ENCODE measurements around the gene HSPD1. TPM values are rescaled to one million over a fixed set of nuclear protein-coding genes. Genes with fewer than 3 reads are reported as not detected.

Gene HSPD1
- total and polyA plus RNA-seq, 2 of the 13 experiments (the other 11 are each of a cell fraction or from before 2014, with no cell fraction given) = 685 to 2,610 TPM

DNA sequence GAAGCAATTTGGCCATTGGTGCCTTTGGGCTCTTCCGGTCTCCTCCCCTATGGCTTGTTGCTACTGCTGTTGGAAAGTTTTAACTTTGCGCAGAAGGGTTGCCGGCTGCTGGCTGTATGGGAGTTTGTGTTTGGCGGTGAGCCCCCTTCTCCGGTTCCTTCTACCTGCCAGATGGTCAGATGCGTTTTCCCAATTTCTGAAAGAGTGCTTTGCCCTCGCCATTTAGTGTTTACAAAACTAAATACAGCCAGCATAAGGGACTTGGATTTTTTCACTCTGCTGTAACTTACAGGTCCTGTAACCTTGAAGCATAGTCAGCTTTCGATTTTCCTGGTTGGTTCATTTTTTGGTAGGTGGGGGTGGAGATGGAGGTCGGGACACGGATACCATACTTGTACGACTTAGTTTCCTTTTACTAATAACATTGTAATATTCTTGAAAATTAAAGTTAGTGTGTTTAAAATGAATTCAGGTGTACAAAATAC, 45.7 kb downstream of the HSPD1 start (continued):
- 0 out of 2 replicates have a peak, but pooled peaks have one; percentile 67 for TF ChIP-seq ZFP36L1 (CRISPR knock-in tag; IDR thresholded peaks at IDR 0.05)
- TF ChIP-seq GPN1 (CRISPR knock-in tag; IDR thresholded peaks at IDR 0.05; ENCODE audit: borderline replicate concordance) = no peak
- TF ChIP-seq MED8 (CRISPR knock-in tag; IDR thresholded peaks at IDR 0.05; ENCODE audit: insufficient replicate concordance) = no peak
- no peak for TF ChIP-seq ZNF510 (CRISPR knock-in tag; IDR thresholded peaks at IDR 0.05; ENCODE audit: low read depth)
- TF ChIP-seq, protein P1, sequence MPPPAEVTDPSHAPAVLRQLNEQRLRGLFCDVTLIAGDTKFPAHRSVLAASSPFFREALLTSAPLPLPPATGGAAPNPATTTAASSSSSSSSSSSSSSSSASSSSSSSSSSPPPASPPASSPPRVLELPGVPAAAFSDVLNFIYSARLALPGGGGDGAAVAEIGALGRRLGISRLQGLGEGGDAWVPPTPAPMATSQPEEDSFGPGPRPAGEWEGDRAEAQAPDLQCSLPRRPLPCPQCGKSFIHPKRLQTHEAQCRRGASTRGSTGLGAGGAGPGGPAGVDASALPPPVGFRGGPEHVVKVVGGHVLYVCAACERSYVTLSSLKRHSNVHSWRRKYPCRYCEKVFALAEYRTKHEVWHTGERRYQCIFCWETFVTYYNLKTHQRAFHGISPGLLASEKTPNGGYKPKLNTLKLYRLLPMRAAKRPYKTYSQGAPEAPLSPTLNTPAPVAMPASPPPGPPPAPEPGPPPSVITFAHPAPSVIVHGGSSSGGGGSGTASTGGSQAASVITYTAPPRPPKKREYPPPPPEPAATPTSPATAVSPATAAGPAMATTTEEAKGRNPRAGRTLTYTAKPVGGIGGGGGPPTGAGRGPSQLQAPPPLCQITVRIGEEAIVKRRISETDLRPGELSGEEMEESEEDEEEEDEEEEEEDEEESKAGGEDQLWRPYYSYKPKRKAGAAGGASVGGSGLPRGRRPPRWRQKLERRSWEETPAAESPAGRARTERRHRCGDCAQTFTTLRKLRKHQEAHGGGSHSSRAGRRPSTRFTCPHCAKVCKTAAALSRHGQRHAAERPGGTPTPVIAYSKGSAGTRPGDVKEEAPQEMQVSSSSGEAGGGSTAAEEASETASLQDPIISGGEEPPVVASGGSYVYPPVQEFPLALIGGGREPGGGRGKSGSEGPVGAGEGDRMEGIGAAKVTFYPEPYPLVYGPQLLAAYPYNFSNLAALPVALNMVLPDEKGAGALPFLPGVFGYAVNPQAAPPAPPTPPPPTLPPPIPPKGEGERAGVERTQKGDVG (CRISPR knock-in tag; IDR thresholded peaks at IDR 0.05; ENCODE audit: borderline replicate concordance) = no peak
- TF ChIP-seq, protein P2, sequence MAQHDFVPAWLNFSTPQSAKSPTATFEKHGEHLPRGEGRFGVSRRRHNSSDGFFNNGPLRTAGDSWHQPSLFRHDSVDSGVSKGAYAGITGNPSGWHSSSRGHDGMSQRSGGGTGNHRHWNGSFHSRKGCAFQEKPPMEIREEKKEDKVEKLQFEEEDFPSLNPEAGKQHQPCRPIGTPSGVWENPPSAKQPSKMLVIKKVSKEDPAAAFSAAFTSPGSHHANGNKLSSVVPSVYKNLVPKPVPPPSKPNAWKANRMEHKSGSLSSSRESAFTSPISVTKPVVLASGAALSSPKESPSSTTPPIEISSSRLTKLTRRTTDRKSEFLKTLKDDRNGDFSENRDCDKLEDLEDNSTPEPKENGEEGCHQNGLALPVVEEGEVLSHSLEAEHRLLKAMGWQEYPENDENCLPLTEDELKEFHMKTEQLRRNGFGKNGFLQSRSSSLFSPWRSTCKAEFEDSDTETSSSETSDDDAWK (CRISPR knock-in tag; IDR thresholded peaks at IDR 0.05) = no peak
- no peak for TF ChIP-seq REXO4 (CRISPR knock-in tag; IDR thresholded peaks at IDR 0.05; ENCODE audit: borderline replicate concordance)
- TF ChIP-seq, protein P3, sequence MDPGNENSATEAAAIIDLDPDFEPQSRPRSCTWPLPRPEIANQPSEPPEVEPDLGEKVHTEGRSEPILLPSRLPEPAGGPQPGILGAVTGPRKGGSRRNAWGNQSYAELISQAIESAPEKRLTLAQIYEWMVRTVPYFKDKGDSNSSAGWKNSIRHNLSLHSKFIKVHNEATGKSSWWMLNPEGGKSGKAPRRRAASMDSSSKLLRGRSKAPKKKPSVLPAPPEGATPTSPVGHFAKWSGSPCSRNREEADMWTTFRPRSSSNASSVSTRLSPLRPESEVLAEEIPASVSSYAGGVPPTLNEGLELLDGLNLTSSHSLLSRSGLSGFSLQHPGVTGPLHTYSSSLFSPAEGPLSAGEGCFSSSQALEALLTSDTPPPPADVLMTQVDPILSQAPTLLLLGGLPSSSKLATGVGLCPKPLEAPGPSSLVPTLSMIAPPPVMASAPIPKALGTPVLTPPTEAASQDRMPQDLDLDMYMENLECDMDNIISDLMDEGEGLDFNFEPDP (CRISPR knock-in tag; conservative IDR thresholded peaks at IDR 0.05) = no peak
- TF ChIP-seq, protein P4, sequence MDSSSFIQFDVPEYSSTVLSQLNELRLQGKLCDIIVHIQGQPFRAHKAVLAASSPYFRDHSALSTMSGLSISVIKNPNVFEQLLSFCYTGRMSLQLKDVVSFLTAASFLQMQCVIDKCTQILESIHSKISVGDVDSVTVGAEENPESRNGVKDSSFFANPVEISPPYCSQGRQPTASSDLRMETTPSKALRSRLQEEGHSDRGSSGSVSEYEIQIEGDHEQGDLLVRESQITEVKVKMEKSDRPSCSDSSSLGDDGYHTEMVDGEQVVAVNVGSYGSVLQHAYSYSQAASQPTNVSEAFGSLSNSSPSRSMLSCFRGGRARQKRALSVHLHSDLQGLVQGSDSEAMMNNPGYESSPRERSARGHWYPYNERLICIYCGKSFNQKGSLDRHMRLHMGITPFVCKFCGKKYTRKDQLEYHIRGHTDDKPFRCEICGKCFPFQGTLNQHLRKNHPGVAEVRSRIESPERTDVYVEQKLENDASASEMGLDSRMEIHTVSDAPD (CRISPR knock-in tag; IDR thresholded peaks at IDR 0.05) = no peak
- no peak; the same call in 1 of the 2 replicates for TF ChIP-seq ZNF20 (CRISPR knock-in tag; IDR thresholded peaks at IDR 0.05)
- TF ChIP-seq JUN (CRISPR knock-in tag; IDR thresholded peaks at IDR 0.05) = peak; percentile 52; the same call in 1 of the 2 replicates
- TF ChIP-seq CHD2 (IDR thresholded peaks at IDR 0.05; ENCODE audit: low read depth, low read length) = no peak
- no peak for TF ChIP-seq CHCHD3 (CRISPR knock-in tag; IDR thresholded peaks at IDR 0.05)
- TF ChIP-seq, protein P5, sequence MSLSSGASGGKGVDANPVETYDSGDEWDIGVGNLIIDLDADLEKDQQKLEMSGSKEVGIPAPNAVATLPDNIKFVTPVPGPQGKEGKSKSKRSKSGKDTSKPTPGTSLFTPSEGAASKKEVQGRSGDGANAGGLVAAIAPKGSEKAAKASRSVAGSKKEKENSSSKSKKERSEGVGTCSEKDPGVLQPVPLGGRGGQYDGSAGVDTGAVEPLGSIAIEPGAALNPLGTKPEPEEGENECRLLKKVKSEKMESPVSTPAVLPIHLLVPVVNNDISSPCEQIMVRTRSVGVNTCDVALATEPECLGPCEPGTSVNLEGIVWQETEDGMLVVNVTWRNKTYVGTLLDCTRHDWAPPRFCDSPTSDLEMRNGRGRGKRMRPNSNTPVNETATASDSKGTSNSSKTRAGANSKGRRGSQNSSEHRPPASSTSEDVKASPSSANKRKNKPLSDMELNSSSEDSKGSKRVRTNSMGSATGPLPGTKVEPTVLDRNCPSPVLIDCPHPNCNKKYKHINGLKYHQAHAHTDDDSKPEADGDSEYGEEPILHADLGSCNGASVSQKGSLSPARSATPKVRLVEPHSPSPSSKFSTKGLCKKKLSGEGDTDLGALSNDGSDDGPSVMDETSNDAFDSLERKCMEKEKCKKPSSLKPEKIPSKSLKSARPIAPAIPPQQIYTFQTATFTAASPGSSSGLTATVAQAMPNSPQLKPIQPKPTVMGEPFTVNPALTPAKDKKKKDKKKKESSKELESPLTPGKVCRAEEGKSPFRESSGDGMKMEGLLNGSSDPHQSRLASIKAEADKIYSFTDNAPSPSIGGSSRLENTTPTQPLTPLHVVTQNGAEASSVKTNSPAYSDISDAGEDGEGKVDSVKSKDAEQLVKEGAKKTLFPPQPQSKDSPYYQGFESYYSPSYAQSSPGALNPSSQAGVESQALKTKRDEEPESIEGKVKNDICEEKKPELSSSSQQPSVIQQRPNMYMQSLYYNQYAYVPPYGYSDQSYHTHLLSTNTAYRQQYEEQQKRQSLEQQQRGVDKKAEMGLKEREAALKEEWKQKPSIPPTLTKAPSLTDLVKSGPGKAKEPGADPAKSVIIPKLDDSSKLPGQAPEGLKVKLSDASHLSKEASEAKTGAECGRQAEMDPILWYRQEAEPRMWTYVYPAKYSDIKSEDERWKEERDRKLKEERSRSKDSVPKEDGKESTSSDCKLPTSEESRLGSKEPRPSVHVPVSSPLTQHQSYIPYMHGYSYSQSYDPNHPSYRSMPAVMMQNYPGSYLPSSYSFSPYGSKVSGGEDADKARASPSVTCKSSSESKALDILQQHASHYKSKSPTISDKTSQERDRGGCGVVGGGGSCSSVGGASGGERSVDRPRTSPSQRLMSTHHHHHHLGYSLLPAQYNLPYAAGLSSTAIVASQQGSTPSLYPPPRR (CRISPR knock-in tag; IDR thresholded peaks at IDR 0.05; ENCODE audit: borderline replicate concordance) = no peak
- TF ChIP-seq ZNF30 (CRISPR knock-in tag; IDR thresholded peaks at IDR 0.05) = no peak
